Measurements from ENCODE around the gene HECW1.

- TF ChIP-seq CTCF (IDR thresholded peaks at IDR 0.05 in 2 of 3, conservative IDR thresholded peaks at IDR 0.05 in 1 of 3; ENCODE audit: control insufficient read depth in 2 of 3, extremely low read depth in 1 of 3, insufficient read depth in 1 of 3, low read depth in 3 of 3, low read length in 3 of 3) (no peak), EP300 (IDR thresholded peaks at IDR 0.05; ENCODE audit: borderline replicate concordance in 1 of 2, control insufficient read depth in 1 of 2, low read depth in 2 of 2, low read length in 2 of 2) (no peak; a peak in 1 of 4 replicates), EZH2 (IDR thresholded peaks at IDR 0.05; ENCODE audit: borderline replicate concordance, control insufficient read depth, low read depth, low read length) (no peak), KDM1A (IDR thresholded peaks at IDR 0.05; ENCODE audit: borderline replicate concordance) (no peak), ATF7 (IDR thresholded peaks at IDR 0.05; ENCODE audit: low read depth) (no peak), ZZZ3 (IDR thresholded peaks at IDR 0.05; ENCODE audit: control insufficient read depth, insufficient read length, low read depth) (no peak), ZBTB33 (IDR thresholded peaks at IDR 0.05) (no peak), BCL3 (IDR thresholded peaks at IDR 0.05; ENCODE audit: borderline replicate concordance, insufficient read depth, low read depth, low read length, poor library complexity, severe bottlenecking) (peak; percentile 82), TAF1 (IDR thresholded peaks at IDR 0.05; ENCODE audit: borderline replicate concordance, low read depth, low read length) (no peak), TCF3 (IDR thresholded peaks at IDR 0.05; ENCODE audit: borderline replicate concordance, insufficient read depth, low read depth, low read length) (no peak), HDAC6 (IDR thresholded peaks at IDR 0.05; ENCODE audit: unreplicated experiment) (no peak), NR2F1 (conservative IDR thresholded peaks at IDR 0.05) (no peak), FOXK2 (IDR thresholded peaks at IDR 0.05) (no peak)
Measured at GRCh38 chr7:43591558-43592180, 479.2 kb downstream of the HECW1 start.

All from GM12878 (cell line).